T-helper 1 cell treated with Interleukin-12 subunit alpha and Interleukin-12 subunit beta and Interleukin-4 antibody, amounts not matched to agents 30 ng/mL and 1 ng/mL, for 36 hours (primary cell): ENCODE results near the gene AFAP1L2. TPM values are rescaled to one million over a fixed set of nuclear protein-coding genes. Genes with fewer than 3 reads are reported as not detected.

Source experiments
- intact Hi-C: fragments of 100-400 bp; cut with micrococcal nuclease; formaldehyde crosslinking; loops from one replicate; pipeline ENCODE4 v1.15.1; 2024
- total RNA-seq: library from RNA; stranded (reverse); gene quantifications from 2 replicates; pipeline ENCODE4 v1.2.3, GENCODE V29; 2022

Gene AFAP1L2, protein sequence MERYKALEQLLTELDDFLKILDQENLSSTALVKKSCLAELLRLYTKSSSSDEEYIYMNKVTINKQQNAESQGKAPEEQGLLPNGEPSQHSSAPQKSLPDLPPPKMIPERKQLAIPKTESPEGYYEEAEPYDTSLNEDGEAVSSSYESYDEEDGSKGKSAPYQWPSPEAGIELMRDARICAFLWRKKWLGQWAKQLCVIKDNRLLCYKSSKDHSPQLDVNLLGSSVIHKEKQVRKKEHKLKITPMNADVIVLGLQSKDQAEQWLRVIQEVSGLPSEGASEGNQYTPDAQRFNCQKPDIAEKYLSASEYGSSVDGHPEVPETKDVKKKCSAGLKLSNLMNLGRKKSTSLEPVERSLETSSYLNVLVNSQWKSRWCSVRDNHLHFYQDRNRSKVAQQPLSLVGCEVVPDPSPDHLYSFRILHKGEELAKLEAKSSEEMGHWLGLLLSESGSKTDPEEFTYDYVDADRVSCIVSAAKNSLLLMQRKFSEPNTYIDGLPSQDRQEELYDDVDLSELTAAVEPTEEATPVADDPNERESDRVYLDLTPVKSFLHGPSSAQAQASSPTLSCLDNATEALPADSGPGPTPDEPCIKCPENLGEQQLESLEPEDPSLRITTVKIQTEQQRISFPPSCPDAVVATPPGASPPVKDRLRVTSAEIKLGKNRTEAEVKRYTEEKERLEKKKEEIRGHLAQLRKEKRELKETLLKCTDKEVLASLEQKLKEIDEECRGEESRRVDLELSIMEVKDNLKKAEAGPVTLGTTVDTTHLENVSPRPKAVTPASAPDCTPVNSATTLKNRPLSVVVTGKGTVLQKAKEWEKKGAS
- total RNA-seq = 3.4 and 3.5 TPM in 2 replicates

- intact Hi-C loops = loop anchor here (10.0 kb wide), 1 partner anchor 100 kb away; no protein-coding TSS in a partner anchor
Observed at GRCh38 chr10:114404171-114405010, at the start of gene AFAP1L2. Gene AFAP1L2, minus strand, starts transcription at chr10:114404502. Its CDS starts 47 bp downstream, at chr10:114404455.

DNA sequence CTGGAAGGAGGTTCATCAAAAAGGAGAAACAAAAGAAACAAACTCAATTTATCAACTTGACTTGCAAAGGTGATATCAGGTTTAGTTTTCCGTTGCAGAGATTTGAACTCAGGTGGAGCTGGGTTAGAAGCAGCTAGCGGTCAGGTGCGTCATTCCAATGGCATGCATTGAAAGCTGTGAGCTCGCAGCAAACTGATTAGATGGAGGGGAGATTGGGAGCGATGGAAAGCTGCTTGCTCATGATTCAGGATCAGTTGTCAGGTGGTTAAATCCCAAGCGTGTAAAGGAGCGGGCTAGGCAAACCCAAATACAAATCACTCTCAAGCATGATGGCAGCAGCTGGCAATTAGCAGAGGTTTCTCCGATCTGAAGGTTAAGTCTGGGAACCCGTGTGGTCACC lies 49.3 kb upstream of the AFAP1L2 start:
- intact Hi-C loops = no loop called here

DNA sequence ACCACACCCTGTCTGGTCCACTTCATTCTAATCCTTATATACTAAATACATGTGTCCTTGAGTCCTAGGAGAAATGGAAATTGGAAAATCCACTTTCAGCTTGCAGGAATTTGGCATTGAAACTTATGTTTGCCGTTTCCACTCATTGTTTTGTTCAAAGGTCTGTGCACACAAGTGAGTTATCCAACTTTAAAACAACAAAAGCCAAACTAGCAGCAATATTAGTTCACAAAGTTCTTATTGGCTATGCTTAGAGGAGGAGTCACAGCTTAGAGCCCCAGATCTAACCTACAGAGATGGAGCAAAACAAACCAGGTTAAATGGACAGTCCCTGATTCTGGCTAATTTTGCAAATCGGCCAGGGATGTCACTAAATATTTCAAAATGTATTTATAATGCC lies 44.6 kb upstream of the AFAP1L2 start:
- intact Hi-C loops = no loop called here

DNA sequence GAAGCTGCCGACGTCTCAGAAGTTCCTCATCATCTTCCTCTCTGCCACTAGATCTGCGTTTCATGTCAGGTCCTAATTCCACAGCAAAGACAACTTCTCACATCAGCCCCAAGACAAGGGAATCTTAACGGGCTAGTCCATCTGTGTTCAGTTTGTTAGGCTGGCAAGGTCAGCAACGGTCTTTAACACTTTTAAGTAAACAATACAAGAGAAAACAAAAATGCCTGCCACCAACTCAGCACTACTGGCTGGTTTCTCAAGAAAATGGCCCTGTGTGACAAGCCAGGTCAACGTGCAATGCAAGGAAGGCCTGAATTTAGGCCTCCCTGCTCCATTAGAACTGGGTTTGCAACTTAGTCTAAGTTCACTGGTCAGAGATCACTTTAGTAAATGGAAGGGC lies 41.0 kb upstream of the AFAP1L2 start:
- intact Hi-C loops = no loop called here

DNA sequence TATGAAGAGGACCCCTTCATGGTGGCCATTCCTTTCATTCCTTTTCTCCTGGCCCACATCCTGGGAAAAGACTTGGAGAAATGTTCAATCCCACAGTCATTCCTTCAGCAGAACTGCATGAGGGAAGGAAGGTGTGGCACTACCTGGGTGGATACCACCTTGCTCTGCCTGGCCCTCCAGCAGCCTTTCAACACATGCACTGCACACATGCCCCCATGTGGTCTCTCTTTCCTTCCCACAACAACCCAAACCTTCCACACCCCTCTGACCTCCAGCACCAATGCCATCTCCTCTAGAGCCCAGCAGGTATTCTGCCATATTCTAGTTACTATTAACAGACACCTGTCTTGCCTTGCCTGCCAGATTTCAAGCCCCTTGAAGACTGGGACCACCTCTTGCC lies 40.5 kb upstream of the AFAP1L2 start:
- intact Hi-C loops = no loop called here

DNA sequence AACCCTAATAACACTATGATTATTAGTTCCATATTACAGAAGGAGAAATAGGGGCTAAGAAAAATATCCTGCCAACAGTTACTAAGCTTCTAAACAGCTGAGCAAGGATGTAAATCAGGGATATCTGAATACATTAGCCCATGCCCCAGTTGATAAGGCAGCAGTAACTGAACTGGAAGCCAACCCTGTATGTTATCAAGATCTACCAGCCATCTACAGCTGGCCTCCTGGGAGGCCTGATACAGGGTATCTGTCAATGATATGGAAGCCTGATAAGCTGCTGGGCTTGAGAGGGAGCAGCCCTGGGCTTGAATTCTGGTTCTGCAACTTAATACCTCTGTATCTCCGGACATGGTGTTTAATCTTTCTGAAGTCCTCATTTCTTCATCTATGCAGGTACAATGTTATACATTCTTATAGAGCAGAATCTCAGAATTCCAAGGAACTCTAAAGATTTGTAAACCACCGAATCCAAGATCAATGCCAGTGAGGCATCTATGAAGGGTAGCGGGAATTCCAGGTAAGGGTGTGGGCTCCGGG lies 37.9 kb upstream of the AFAP1L2 start:
- intact Hi-C loops = no loop called here

- intact Hi-C loops = no loop called here
Observed at GRCh38 chr10:114441107-114441506, 36.8 kb upstream of the AFAP1L2 start.

- intact Hi-C loops = loop anchor here (1.0 kb wide), 1 partner anchor 133 kb away; no protein-coding TSS in a partner anchor
Observed at GRCh38 chr10:114437473-114438292, 33.4 kb upstream of the AFAP1L2 start.

GRCh38 chr10:114436941-114437340 lies 32.6 kb upstream of the AFAP1L2 start:
- intact Hi-C loops = loop anchor here (1.0 kb wide), 1 partner anchor 133 kb away; no protein-coding TSS in a partner anchor

DNA sequence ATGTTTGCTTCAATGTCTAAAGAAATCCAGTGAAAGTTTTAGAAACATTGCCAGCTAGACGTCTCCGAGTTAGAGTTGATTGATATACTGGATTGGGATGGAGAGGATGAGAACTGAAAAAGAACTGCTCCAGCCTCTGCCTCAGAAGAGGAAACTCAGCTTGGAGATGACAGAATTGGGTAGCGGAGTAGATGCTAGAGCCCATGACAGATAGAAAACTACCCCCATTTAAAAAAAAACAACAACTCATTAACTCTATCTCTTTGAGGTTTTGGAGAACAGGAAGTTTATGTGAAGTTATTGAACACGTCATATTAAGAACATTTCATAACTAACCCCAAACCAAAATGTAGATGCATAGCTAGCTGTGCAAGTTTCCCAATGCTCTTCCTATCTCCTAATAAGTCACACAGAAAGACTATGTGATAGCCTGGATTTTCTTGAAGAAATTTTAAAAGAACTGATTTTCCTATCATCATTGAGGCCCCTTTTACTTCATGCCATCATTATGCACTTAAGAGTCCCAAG lies 28.3 kb upstream of the AFAP1L2 start:
- intact Hi-C loops = no loop called here

DNA sequence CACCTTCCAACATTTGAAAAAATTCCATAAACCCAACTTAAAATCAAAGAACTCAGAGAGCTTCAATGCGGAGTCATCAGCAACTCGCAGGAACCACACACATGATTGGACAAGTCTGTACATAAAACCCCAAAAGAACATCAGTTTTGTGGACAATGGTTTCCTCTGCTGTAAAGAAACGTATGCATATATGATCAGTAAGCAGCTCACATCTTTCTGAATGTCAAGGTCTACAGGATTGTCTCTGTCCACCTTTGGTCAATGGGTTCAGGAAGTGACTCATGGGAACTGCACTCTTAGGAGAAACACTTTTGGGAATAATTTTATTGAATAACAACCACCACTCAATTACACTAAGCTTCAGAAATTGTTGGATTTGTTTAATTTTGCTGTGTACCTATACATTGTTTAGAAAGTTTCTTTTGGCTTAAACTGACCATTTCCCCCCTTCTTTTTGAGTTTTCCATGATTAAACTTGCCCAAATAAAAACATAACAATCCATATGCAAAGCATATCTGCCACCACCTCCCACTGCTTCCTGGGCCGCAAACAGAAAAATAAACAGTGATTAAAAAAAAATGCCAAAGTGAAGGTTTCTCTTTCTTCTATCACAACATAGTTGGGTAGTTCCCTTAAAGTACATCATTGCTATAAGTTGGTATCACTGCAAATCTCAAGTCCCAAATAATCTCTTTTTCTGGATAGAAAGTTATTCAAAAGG lies 27.3 kb upstream of the AFAP1L2 start:
- intact Hi-C loops = no loop called here

- intact Hi-C loops = no loop called here
Observed at GRCh38 chr10:114430688-114431413, 26.5 kb upstream of the AFAP1L2 start.

- intact Hi-C loops = no loop called here
Observed at GRCh38 chr10:114429581-114430335, 25.5 kb upstream of the AFAP1L2 start.

GRCh38 chr10:114427124-114427852 lies 23.0 kb upstream of the AFAP1L2 start:
- intact Hi-C loops = no loop called here

GRCh38 chr10:114426476-114426875 lies 22.2 kb upstream of the AFAP1L2 start:
- intact Hi-C loops = no loop called here

- intact Hi-C loops = no loop called here
Observed at GRCh38 chr10:114420811-114421485, 16.6 kb upstream of the AFAP1L2 start.

GRCh38 chr10:114418109-114418508 lies 13.8 kb upstream of the AFAP1L2 start:
- intact Hi-C loops = no loop called here
